ENCODE results near the gene LRRTM3.

Gene LRRTM3

GRCh38 chr10:66981361-66982052 lies 55.7 kb downstream of the LRRTM3 start:
- in situ Hi-C loops (cut with MboI; ENCODE audit: low sequenced_read_pairs, unreplicated experiment): no loop called here
- no peak for TF ChIP-seq CTCF (IDR thresholded peaks at IDR 0.05; ENCODE audit: borderline replicate concordance, control extremely low read depth, extremely low read depth, insufficient read depth, missing control alignments)
- no peak for DNase-seq (ENCODE audit: low spot score)

DNA sequence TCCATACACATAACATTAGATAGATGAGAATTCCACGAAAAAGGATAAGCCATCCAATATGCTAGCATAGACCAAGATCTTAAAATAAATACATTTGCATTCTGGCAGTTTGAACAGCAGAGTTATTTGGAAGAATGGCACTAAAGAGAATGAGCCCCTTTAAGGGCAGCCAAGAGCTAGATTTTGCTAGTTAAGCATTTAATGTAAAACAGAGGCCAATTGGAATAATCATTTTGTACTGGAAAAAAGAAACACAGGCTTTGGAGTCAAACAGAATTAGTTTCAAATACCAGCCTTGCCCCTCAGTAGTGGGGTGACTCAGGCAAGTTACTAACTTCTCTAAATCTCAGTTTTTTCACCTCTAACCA lies 56.2 kb downstream of the LRRTM3 start:
- DNase-seq (ENCODE audit: low spot score): no peak
- no peak for TF ChIP-seq CTCF (IDR thresholded peaks at IDR 0.05; ENCODE audit: borderline replicate concordance, control extremely low read depth, extremely low read depth, insufficient read depth, missing control alignments)
- in situ Hi-C loops (cut with MboI; ENCODE audit: low sequenced_read_pairs, unreplicated experiment): no loop called here

- no peak for TF ChIP-seq CTCF (IDR thresholded peaks at IDR 0.05; ENCODE audit: borderline replicate concordance, control extremely low read depth, extremely low read depth, insufficient read depth, missing control alignments)
- DNase-seq (ENCODE audit: low spot score): no peak
- in situ Hi-C loops (cut with MboI; ENCODE audit: low sequenced_read_pairs, unreplicated experiment): no loop called here
These were observed 57.1 kb downstream of the LRRTM3 start for GRCh38 chr10:66982792-66983474.

DNA sequence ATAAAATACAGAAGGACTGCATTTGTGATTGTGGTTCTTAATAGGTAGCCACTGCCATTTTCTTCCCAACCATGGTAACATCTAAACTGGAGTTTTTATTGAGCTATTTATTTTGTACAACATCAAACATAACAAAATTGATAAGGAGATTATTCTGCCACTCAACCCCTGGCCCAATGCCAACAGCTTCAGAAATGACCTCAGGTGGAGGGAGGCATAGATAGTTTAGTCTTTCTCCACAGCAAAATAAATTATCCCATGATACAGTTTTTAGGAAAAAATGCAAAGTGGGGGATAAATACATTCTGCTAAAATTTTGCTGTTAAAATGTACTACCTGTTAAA lies 57.6 kb downstream of the LRRTM3 start:
- DNase-seq (ENCODE audit: low spot score): no peak

DNA sequence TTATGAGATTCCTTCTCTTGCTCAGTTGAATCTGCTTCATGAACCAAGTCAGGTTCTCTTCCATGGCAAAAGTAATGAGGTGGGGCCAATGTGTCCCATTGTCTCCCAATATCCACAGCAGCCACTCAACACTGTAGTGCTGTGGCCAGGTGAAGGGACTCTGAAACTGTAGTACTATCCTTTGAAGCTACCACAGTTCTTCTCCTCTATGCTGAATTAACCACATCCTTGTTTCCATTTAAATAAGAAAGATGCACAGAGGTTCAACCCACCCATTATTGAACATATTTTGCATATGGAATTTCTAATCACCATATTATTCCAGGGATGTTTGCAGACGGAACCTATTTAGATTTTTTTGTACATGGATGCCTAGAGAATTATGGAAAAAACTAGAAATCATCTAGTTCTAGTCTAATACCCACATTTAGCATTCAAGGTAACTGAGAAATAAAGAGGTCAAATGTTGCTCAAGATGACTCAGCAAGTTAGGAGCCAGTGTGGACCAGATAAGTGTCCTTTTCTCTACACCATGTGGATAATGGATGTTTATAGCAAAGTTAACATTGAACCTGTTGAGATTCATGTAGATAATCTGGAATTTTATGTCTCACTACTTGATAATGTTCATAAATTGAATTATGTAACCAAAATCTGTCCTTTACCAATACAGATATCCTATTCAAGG lies 64.5 kb downstream of the LRRTM3 start:
- no peak for DNase-seq (ENCODE audit: low spot score)
- no peak for TF ChIP-seq CTCF (IDR thresholded peaks at IDR 0.05; ENCODE audit: borderline replicate concordance, control extremely low read depth, extremely low read depth, insufficient read depth, missing control alignments)
- in situ Hi-C loops (cut with MboI; ENCODE audit: low sequenced_read_pairs, unreplicated experiment): no loop called here

More for the DNA sequence above, 57.6 kb downstream of the LRRTM3 start:
- in situ Hi-C loops (cut with MboI; ENCODE audit: low sequenced_read_pairs, unreplicated experiment): no loop called here
- no peak for TF ChIP-seq CTCF (IDR thresholded peaks at IDR 0.05; ENCODE audit: borderline replicate concordance, control extremely low read depth, extremely low read depth, insufficient read depth, missing control alignments)

DNA sequence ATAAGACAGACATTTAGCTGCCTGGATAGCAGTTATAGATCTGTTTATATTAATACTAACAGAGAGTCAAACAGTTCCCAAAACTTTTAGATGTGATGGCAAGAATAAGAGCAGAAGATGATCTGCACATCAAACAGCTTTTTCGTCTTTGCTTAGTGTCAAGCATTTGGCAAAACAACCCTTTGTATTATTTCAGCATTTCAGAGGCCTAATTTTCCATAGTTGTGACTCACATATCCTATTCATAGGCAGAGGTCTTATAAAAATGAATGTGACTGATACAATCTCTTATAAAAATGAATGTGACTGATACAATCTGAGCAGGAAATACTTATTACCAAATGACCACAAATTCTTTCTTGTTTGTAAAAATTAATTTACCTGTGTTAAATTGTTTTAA lies 71.2 kb downstream of the LRRTM3 start:
- in situ Hi-C loops (cut with MboI; ENCODE audit: low sequenced_read_pairs, unreplicated experiment): no loop called here
- no peak for TF ChIP-seq CTCF (IDR thresholded peaks at IDR 0.05; ENCODE audit: borderline replicate concordance, control extremely low read depth, extremely low read depth, insufficient read depth, missing control alignments)
- DNase-seq (ENCODE audit: low spot score): no peak
